ENCODE data around the gene EML1.

EML1 gene

DNA sequence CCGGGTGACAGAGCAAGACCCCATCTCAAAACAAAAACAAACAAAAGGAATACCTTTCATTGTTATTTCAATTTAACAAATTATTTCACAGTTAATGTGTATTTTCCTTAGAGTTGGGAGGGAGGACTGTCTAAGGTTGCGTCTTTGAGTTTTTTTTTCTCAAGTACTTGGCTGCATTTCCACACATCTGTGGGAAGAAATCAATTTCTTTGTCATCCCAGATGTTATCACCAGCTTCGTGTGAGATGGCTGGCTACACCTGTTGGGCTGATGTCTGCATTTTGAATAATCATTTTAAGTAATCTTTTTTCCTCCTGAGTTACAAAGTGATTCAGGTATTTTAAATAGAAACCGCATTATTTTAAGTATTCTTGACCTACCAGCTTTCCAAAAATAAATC is 59.4 kb downstream of the EML1 start:
- TF ChIP-seq CTCF (IDR thresholded peaks at IDR 0.05) (no peak), ZFX (IDR thresholded peaks at IDR 0.05; ENCODE audit: borderline replicate concordance) (no peak)
- no peak overlapping the region for H3K27ac ChIP-seq

- no peak for TF ChIP-seq ZFX (IDR thresholded peaks at IDR 0.05; ENCODE audit: borderline replicate concordance)
- no peak for TF ChIP-seq CTCF (IDR thresholded peaks at IDR 0.05)
- H3K27ac ChIP-seq: no peak overlapping the region
Measured at GRCh38 chr14:99853206-99853605, 60.0 kb downstream of the EML1 start.

- H3K27ac ChIP-seq: no peak overlapping the region
- no peak for TF ChIP-seq CTCF (IDR thresholded peaks at IDR 0.05)
Measured at GRCh38 chr14:99854831-99855230, 61.6 kb downstream of the EML1 start.

DNA sequence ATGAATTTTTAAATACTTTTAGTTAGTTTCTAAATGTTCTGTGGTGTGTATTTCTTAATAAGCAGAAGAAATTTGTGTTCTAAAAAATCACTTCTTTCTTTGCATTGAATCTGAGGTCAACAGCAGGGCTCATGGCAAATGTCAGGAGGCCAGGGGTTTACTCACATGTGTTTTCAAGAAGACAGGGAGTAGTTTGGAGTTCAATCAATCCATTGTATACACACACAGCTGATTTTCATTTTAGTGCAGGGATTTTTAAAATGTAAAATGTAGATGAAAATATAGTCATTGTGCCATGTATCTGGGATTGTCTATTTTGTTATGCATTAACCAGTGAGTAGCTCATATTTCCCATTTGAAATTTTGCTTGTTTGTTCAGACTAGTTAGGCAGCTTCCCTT is 62.1 kb downstream of the EML1 start:
- TF ChIP-seq CTCF (IDR thresholded peaks at IDR 0.05): no peak
- no peak for TF ChIP-seq ZFX (IDR thresholded peaks at IDR 0.05; ENCODE audit: borderline replicate concordance)
- H3K27ac ChIP-seq: no peak overlapping the region

GRCh38 chr14:99857551-99857950 is 64.3 kb downstream of the EML1 start:
- no peak for TF ChIP-seq CTCF (IDR thresholded peaks at IDR 0.05)
- no peak for TF ChIP-seq ZFX (IDR thresholded peaks at IDR 0.05; ENCODE audit: borderline replicate concordance)
- no peak overlapping the region for H3K27ac ChIP-seq

DNA sequence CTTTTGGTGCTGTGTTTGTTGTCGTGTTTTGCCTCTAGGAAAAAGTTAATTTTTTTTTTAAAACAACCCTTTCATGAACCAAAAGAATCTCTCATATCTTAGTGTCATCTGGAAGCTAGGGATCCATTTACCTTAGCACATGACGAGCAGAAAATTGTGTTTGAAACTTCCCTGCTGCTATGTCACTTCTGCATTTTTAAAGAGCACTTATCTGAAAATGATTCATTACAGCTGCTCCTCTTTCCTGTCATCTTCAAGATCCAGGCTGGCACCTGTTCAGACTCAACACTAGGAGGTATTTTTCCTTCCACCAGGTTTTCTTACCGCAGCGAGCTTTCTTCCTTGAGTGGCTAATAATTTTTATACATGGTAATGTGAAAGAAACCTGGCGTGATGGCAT is 67.0 kb downstream of the EML1 start:
- no peak for TF ChIP-seq CTCF (IDR thresholded peaks at IDR 0.05)
- TF ChIP-seq ZFX (IDR thresholded peaks at IDR 0.05; ENCODE audit: borderline replicate concordance): no peak
- no peak overlapping the region for H3K27ac ChIP-seq

DNA sequence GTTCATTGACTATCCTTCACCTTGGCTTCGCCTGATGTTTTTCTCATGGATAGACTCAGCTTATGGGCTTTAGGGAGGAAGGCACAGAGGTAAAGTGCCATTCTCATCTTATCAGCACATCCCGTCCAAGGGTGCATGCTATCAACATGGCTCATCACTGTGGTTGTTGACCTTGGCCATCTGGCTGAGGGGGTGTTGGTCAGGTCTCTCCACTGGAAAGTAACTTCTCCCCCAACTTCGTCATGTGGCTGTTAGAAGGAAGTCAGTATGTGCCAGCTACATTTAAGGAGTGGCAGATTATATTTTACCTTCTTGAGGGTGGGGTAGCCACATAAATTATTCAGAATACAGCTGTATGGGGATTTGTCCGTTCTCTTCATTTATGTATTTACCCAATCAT is 68.9 kb downstream of the EML1 start:
- TF ChIP-seq ZFX (IDR thresholded peaks at IDR 0.05; ENCODE audit: borderline replicate concordance) (no peak), CTCF (IDR thresholded peaks at IDR 0.05) (no peak)
- H3K27ac ChIP-seq: peak overlapping the region; percentile 31; the same call in 1 of the 2 replicates

Measured in 22Rv1 (cell line).